CD4-positive, alpha-beta T cell (primary cell): ENCODE data around the gene NOP10. TPM values are rescaled to one million over a fixed set of nuclear protein-coding genes. Genes with fewer than 3 reads are reported as not detected.

ENCODE experiments used
- ATAC-seq: fragments of 200-7000 bp; cut with Tn5 transposase; one replicate; pipeline ENCODE4 v1.10.0; 2022; ENCODE audit warnings: mild to moderate bottlenecking; ENCODE audit not compliant: poor library complexity
- CTCF ChIA-PET: fragments of 350-600 bp; sonication (Branson Sonifier 250); formaldehyde crosslinking; loops from one replicate; lab custom pipeline; 2021; ENCODE audit warnings: antibody characterized with exemption, inconsistent platforms; lab: Charles Lee
- POLR2A ChIA-PET: fragments of 350-600 bp; sonication (Branson Sonifier 250); formaldehyde crosslinking; loops from one replicate; lab custom pipeline; 2021; ENCODE audit warnings: antibody characterized with exemption, inconsistent platforms; lab: Charles Lee
- DNase-seq, 14 experiments: peaks; one replicate each; pipeline ENCODE4 v3.0.0-alpha.2; 2013 to 2020; ENCODE audit warnings: mixed read lengths in 2 of 14
- H3K27ac ChIP-seq, 2 donors: one replicate each; pipeline versions ENCODE4 v1.5.1 to v1.7.0; 2013; ENCODE audit warnings: low read length in 2 of 2, low read depth in 1 of 2, mild to moderate bottlenecking in 1 of 2
- H3K27me3 ChIP-seq, 2 experiments: 1 replicate in 1 of 2; 2 replicates in 1 of 2; pipeline versions ENCODE4 v1.6.1 to v1.7.0; 2013; ENCODE audit warnings: low read length in 2 of 2, control low read depth in 1 of 2, mild to moderate bottlenecking in 1 of 2, moderate library complexity in 1 of 2; ENCODE audit not compliant: insufficient read depth in 2 of 2, control insufficient read depth in 1 of 2
- H3K36me3 ChIP-seq: one replicate; pipeline ENCODE4 v1.6.1; 2013; ENCODE audit warnings: low read length, control low read depth; ENCODE audit not compliant: insufficient read depth
- H3K4me1 ChIP-seq: one replicate; pipeline ENCODE4 v1.6.1; 2013; ENCODE audit warnings: low read length, control low read depth; ENCODE audit not compliant: insufficient read depth
- H3K4me3 ChIP-seq: one replicate; pipeline ENCODE4 v1.5.1; 2013; ENCODE audit warnings: mild to moderate bottlenecking, low read length, moderate library complexity
- H3K9me3 ChIP-seq, 2 experiments: 1 replicate in 1 of 2; 2 replicates in 1 of 2; pipeline versions ENCODE4 v1.6.1 to v1.7.0; 2013; ENCODE audit warnings: low read length in 2 of 2, mild to moderate bottlenecking in 2 of 2, control low read depth in 1 of 2, moderate library complexity in 1 of 2; ENCODE audit not compliant: control insufficient read depth in 1 of 2, insufficient read depth in 1 of 2
- H3K27ac Mint-ChIP-seq: one replicate; pipeline ENCODE4 v1.8.0; 2020; ENCODE audit warnings: mixed read lengths
- H3K27me3 Mint-ChIP-seq: one replicate; pipeline ENCODE4 v1.8.0; 2021; ENCODE audit warnings: mixed read lengths
- H3K36me3 Mint-ChIP-seq: one replicate; pipeline ENCODE4 v1.8.0; 2021; ENCODE audit warnings: low read depth, mixed read lengths
- H3K4me1 Mint-ChIP-seq: one replicate; pipeline ENCODE4 v1.8.0; 2021; ENCODE audit warnings: low read depth, mixed read lengths
- H3K4me3 Mint-ChIP-seq: one replicate; pipeline ENCODE4 v1.8.0; 2020; ENCODE audit warnings: mild to moderate bottlenecking, mixed read lengths
- H3K9me3 Mint-ChIP-seq: one replicate; pipeline ENCODE4 v1.8.0; 2020; ENCODE audit warnings: mixed read lengths
- intact Hi-C, 2 experiments: fragments of 100-400 bp; cut with DNase I in 1 of 2; cut with micrococcal nuclease in 1 of 2; formaldehyde crosslinking; loops; one replicate each; pipeline versions ENCODE4 v1.15.1 to v1.9.0; 2023 to 2025; cut with DNase I, micrococcal nuclease
- total RNA-seq, 174 experiments: library from RNA in 2 of 174; stranded (reverse) in 2 of 174; gene quantifications; one replicate each; pipeline ENCODE4 v1.2.3 and lab custom pipeline; 2021 to 2026
- TF ChIP-seq, protein P1 (sequence below): fragments of 200-600 bp; IDR thresholded peaks from one replicate; pipeline ENCODE4 v1.8.0; 2022; ENCODE audit warnings: antibody characterized with exemption, mild to moderate bottlenecking

Gene NOP10
- total RNA-seq, 2 experiments from 2014 or later, result 44.4 to 44.8 TPM

DNA sequence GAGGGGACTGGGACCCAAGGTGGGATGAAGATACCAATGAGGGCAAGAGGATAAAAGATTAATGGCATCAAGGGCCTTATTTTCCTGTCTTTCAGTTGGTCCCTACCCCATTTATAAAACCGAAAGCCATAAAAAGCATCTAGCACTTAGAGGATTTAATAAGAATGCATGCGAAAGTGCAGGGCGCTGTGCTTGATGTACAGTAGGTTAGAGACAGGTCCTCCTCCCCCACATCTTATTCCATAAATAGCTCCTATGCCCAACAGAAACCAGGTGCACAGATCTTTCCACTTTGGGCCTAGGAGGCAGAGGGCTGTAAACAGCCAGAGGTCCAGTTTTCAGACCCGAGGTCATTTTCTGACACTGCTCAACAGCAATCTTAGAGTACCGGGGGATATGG, 22.9 kb upstream of the NOP10 start:
- H3K27ac ChIP-seq, result peak overlapping the region; percentile 9 to 40
- ATAC-seq, result no peak
- H3K9me3 Mint-ChIP-seq, result no peaks in the 10 kb centered on the region
- peaks cover 30% of the 10 kb centered on the region for H3K36me3 ChIP-seq
- H3K4me3 ChIP-seq, result peak overlapping the region; percentile 94
- H3K36me3 Mint-ChIP-seq, result peaks cover 37% of the 10 kb centered on the region
- H3K4me3 Mint-ChIP-seq, result peak overlapping the region; percentile 97
- peak overlapping the region; percentile 92 for H3K27ac Mint-ChIP-seq
- DNase-seq, result peak in 1 of 14 experiments; percentile 1
- H3K4me1 ChIP-seq, result peaks cover 40% of the 10 kb centered on the region
- H3K4me1 Mint-ChIP-seq, result peaks cover 44% of the 10 kb centered on the region
- TF ChIP-seq, protein P1, sequence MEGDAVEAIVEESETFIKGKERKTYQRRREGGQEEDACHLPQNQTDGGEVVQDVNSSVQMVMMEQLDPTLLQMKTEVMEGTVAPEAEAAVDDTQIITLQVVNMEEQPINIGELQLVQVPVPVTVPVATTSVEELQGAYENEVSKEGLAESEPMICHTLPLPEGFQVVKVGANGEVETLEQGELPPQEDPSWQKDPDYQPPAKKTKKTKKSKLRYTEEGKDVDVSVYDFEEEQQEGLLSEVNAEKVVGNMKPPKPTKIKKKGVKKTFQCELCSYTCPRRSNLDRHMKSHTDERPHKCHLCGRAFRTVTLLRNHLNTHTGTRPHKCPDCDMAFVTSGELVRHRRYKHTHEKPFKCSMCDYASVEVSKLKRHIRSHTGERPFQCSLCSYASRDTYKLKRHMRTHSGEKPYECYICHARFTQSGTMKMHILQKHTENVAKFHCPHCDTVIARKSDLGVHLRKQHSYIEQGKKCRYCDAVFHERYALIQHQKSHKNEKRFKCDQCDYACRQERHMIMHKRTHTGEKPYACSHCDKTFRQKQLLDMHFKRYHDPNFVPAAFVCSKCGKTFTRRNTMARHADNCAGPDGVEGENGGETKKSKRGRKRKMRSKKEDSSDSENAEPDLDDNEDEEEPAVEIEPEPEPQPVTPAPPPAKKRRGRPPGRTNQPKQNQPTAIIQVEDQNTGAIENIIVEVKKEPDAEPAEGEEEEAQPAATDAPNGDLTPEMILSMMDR, result no peak
- no peaks in the 10 kb centered on the region for H3K9me3 ChIP-seq
- CTCF ChIA-PET, result interaction anchor here (0.6 to 3.9 kb wide), 5 partner anchors 23 to 222 kb away, joined by 4 to 49 read pairs (median 16); partner anchors contain the start of genes KATNBL1, NOP10 and NUTM1
- intact Hi-C loops, result loop anchor here in 1 of 2 experiments (2.0 to 5.0 kb wide), 7 partner anchors 34 to 1239 kb away; partner anchors contain the start of genes AQR, EMC4 and EMC7
- no peaks in the 10 kb centered on the region for H3K27me3 ChIP-seq
- H3K27me3 Mint-ChIP-seq, result no peaks in the 10 kb centered on the region
- POLR2A ChIA-PET, result interaction anchor here (2.1 to 3.7 kb wide), 6 partner anchors 11 to 327 kb away, joined by 10 to 72 read pairs (median 36); partner anchors contain the start of genes AVEN, NOP10, NUTM1 and SLC12A6

DNA sequence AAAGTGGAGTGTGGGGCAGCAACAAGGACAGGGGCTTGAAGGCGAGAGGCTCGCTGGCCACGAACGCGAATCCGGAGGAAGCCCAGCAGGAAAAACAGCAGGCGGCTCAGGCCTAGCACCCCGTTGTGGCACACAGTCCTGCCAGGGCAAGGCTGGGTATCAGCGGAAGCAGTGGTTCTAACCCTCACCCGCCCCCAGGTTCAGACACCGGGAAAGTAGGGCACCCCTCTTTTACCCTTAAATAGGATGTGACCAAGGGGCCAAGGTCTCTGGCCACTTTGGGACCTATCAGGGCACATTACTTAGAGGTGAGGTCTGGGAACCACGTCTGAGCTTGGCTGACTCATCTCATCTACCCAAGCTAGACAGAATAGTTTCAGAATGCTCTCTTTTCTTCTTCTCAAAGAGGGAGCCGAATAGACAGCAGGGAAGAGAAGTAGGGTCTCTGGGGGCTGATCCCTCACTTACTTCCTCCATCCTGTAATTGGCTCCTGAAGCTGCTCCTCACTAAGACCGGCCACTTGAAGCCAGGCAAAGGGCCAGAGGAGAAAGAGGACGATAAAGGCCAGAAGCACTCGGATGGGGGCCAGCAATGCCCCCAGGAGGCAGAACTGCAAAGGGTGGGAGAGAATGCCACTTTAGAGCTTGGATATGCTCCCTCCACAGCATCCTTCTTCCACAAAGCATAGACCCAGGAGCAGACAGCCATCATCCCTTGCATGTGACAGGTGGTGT, 22.3 kb upstream of the NOP10 start:
- Histone ChIP-seq H3K4me3 (peak overlapping the region; percentile 94), H3K4me1 (peaks cover 40% of the 10 kb centered on the region), H3K36me3 (peaks cover 36% of the 10 kb centered on the region), H3K9me3 (no peaks in the 10 kb centered on the region), H3K27me3 (no peaks in the 10 kb centered on the region), H3K27ac (peak overlapping the region in 1 of 2 donors; percentile 48)
- TF ChIP-seq, protein P1, result no peak
- Mint-ChIP-seq H3K9me3 (no peaks in the 10 kb centered on the region), H3K27me3 (no peaks in the 10 kb centered on the region), H3K36me3 (peaks cover 43% of the 10 kb centered on the region), H3K27ac (peak overlapping the region; percentile 92), H3K4me1 (peaks cover 44% of the 10 kb centered on the region), H3K4me3 (peak overlapping the region; percentile 97)
- ChIA-PET CTCF (interaction anchor here (0.6 to 3.9 kb wide), 3 partner anchors 22 to 155 kb away, joined by 4 to 49 read pairs (median 6); partner anchors contain the start of genes KATNBL1, NOP10 and NUTM1), POLR2A (interaction anchor here (0.7 to 3.7 kb wide), 6 partner anchors 11 to 326 kb away, joined by 3 to 72 read pairs (median 36); partner anchors contain the start of genes AVEN, NOP10, NUTM1 and SLC12A6)
- DNase-seq (peak in 4 of 14 experiments; percentile 11 to 50 (median 15)), ATAC-seq (no peak)
- intact Hi-C loops, result loop anchor here in 1 of 2 experiments (5.0 kb wide), 5 partner anchors 33 to 1238 kb away; partner anchors contain the start of genes AQR and EMC4

DNA sequence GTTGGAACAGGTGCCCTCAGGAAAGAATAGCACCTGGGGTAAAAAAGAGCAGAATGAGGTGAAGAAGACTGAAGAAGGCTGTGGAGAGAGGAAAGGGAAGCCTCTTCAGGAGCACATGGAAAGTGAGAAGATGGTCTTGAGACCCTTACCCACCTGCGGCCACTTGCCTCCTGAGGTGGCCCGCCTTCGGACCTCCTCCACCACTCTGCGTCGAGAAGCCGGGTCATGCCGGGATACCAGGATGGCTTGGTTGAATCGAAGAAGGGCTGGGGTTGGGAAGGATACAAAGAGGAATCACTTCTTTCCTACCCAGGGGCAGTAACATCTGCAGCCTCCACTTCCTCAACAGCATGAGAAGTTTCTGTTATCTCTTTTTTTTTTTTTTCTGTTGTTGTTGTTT, 21.1 kb upstream of the NOP10 start:
- Histone ChIP-seq H3K27ac (no peak overlapping the region), H3K4me1 (peaks cover 39% of the 10 kb centered on the region), H3K9me3 (no peaks in the 10 kb centered on the region), H3K36me3 (peaks cover 48% of the 10 kb centered on the region), H3K27me3 (no peaks in the 10 kb centered on the region), H3K4me3 (no peak overlapping the region)
- ChIA-PET POLR2A (no interaction called here), CTCF (interaction anchor here (1.3 kb wide), 1 partner anchor 20 kb away, joined by 5 read pairs; no protein-coding TSS in a partner anchor)
- Mint-ChIP-seq H3K4me1 (peaks cover 44% of the 10 kb centered on the region), H3K27me3 (no peaks in the 10 kb centered on the region), H3K9me3 (no peaks in the 10 kb centered on the region), H3K36me3 (peaks cover 54% of the 10 kb centered on the region), H3K4me3 (no peak overlapping the region), H3K27ac (no peak overlapping the region)
- DNase-seq, result no peak
- TF ChIP-seq, protein P1, result no peak
- no peak for ATAC-seq
- intact Hi-C loops, result no loop called here
